ENCODE data around the gene ATP8A2. TPM values are rescaled to one million over a fixed set of nuclear protein-coding genes. Genes with fewer than 3 reads are reported as not detected.

ATP8A2 gene
- total and polyA plus RNA-seq, 2 of the 8 experiments (the other 6 are each of a cell fraction or from before 2014, with no cell fraction given), result 2.4 to 8.3 TPM

DNA sequence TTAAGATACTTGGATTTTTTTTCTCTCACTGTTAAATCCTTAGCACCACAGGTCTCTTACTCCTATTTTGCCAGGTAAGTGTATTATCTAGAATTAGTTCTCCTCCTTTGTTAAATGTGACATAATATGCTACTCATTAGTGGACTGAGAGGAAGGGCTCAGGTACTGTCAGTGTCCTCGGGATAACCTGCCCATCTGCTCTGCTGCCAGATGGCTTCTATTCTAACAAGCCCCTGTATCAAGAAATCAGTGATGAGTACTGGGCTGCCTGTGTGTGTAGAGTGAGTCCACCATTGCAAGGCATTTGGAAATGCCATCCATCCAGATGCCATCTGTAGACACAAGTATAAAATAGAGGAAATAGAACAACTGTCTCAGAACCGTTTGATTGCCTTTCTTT is 209.6 kb downstream of the ATP8A2 start (continued):
- no peak for TF ChIP-seq KDM1A (IDR thresholded peaks at IDR 0.05; ENCODE audit: borderline replicate concordance, low read length)

Data from H1 (cell line).